ENCODE results near the gene NPIPB8. TPM values are rescaled to one million over a fixed set of nuclear protein-coding genes. Genes with fewer than 3 reads are reported as not detected.
"Not testable (repeated sequence)": the region's sequence is repeated elsewhere in the genome, so short reads cannot be mapped to it uniquely, and the experiment has no call there.

The NPIPB8 gene
- polyA plus RNA-seq (ENCODE audit: insufficient read length in 4 of 4), result 1 to 10 TPM in 2 of 4 donors, not detected in 2; 1.2 to 1.3 TPM

DNA sequence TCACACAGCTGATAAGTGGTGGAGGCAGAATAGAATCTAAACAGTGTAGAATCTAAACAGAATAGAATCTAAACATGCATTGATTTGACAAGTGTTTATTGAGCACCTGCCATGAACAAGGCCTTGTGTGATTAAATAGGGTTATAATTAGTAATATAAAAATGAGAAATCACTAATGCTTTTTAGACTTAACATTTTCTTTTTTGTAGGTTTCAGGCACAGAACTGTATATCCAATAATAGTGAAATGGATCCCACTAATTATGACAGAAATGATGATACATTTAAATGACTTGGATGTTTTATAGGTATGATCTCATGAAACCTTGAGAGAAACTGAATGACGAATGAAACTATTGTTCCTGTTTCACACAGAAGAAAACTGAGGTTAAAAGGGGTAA is at the start of gene NPIPB8:
NPIPB8 (plus strand) TSS at position 301 of the 400 bp plus-strand sequence. CDS start 296 bp downstream, outside the sequence.
- not testable (repeated sequence) for DNase-seq (ENCODE audit: low read depth in 4 of 4, low spot score in 3 of 4)

DNA sequence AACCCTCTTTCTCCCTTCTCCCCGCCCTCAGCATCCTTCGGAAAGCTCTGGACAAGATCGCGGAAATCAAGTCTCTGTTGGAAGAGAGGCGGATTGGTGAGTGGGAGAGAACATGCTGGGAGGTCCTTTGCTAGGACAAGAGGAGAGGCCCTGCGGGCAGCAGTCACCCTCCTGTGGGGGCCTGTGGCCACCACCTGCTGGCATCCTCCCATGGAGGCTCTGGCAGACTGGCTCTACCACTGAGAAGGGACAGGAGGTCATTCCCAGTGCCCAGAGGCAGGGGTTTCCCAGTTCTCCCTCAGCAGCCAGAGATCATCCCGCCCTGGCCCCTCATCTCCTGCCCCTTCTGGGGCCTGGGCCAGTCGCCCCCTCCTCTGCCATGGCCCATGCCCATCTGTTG is 48.8 kb upstream of the NPIPB8 start:
- DNase-seq (ENCODE audit: low read depth in 4 of 4, low spot score in 3 of 4), result no peak

DNA sequence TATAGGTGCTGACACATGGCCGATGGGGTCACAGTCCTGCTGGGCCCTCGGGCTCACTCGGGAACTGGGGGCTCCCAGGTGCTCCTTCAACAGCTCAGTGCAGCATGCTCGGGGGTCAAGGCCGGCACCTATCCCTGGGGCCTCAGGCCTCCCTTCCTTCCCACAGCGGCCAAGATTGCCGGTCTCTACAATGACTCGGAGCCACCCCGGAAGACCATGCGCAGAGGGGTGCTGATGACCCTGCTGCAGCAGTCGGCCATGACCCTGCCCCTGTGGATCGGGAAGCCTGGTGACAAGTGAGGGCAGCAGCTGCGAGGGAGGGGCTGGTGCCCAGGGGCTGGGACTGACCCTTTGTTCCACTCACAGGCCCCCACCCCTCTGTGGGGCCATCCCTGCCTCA is 47.9 kb upstream of the NPIPB8 start:
- DNase-seq (ENCODE audit: low read depth in 4 of 4, low spot score in 3 of 4), result no peak

DNA sequence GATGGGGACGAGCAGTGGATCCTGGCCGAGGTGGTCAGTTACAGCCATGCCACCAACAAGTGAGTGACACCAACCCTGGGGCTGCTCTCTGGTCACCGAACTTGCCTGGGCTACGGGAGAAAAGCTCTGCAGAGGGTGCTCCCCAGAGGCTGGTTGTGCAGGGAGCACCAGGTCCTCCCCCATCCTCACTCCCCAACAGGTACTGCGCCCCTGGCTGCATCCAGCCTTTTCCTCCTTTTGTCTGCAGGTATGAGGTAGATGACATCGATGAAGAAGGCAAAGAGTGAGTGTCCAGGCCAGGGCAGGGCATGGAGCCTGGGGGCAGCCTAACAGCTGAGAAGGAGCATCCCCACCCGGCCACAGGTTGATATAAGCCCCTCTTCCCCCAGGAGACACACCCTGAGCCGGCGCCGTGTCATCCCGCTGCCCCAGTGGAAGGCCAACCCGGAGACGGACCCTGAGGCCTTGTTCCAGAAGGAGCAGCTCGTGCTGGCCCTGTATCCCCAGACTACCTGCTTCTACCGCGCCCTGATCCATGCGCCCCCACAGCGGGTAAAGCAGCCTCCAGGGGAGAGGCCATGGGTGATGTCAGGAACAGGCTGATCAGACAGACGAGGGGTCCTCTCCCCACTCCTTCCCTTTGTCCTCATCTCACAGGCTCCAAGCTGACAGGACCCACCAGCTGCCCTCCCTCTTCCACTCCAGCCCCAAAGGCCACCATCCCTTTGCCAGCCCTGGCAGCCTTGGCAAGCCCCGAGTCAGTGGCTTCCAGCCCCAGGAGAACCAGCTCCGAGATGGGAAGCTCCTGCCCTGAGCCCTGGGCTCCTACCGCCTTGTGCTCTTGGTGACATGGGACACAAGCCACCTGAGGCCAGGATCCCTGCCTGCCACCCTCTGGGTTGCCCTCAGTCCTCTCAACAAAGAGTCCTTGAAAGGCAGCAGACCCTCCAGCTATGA is 47.2 kb upstream of the NPIPB8 start:
- DNase-seq (ENCODE audit: low read depth in 4 of 4, low spot score in 3 of 4), result no peak

DNA sequence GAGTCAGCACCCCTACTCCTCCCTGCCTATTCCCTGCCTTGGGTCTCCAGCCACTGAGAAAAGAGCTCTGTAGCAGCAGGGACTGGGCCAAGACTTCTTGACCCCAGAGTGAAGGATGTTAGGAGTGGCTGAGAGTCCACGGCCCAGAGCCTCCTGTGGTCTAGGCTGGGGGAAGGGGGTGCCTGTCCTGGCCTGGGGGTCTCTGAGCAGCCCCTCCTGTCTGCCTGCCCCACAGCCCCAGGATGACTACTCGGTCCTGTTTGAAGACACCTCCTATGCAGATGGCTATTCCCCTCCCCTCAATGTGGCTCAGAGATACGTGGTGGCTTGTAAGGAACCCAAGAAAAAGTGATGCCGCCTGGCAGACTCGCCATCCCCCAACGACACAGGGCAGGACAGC is 46.5 kb upstream of the NPIPB8 start:
- no peak for DNase-seq (ENCODE audit: low read depth in 4 of 4, low spot score in 3 of 4)

DNA sequence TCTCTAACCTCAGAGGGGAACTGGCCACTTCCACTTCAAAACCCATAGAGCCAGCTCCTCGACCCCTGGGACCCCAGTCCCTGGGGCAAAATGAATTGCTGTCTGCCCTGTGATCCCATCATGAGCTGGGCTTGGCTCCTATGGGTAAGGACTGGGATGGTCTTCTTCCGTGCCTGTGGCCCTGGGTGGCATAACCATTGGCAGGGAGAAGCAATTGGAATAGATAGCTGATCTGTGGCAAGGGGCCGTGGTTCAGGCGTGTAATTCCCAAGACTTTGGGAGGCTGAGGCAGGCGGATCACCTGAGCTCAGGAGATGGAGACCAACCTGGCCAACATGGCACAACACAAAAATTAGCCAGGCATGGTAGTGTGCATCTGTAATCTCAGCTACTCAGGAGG is 45.4 kb upstream of the NPIPB8 start:
- DNase-seq (ENCODE audit: low read depth in 4 of 4, low spot score in 3 of 4), result no peak

DNA sequence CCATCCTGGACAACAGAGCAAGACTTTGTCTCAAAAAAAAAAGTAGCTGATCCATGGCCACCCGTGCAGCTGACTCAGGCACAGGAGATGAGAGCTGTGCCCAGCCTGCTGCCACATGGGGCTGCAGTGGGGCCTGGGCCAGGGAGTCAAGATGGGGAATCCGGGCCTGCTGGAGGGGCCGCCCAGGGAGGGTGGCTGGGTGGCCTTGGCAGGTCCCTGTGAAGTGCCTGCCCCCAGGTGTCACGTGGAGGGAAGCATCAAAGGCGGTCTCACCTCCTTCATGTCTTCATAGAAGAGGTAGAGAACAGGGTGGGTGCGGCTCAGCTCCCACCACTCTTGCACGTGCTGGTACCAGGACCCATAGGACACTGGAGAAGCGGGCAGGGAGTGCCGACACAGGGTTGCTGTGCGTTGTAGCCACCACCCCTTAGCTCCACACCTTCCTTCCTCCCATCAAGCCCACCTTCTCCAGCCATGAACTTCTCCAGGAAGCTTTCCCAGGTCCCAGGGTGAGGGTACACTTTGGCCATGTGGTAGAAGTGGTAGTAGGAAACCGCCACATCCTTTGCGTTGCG is 44.8 kb upstream of the NPIPB8 start:
- no peak for DNase-seq (ENCODE audit: low read depth in 4 of 4, low spot score in 3 of 4)

DNA sequence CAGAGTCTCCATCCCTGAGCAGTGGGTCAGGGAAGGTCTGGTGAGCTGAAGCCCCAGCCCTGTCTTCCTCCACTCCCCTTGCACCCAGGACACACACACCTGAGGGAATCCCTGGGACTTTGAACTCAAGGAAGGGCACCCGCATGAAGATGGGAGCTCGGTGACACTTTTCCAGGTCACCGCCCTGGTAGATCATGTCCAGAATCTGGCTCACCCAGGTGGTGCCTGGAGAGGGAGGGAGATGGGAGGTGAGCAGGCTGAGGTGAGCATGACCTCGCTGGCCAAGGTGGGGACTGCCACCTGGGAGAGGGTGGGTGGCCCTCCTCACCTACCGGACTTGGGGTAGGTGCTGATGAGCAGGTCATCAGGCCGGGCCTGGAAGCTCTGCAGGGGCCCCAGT is 42.4 kb upstream of the NPIPB8 start:
- DNase-seq (ENCODE audit: low read depth in 4 of 4, low spot score in 3 of 4), result not testable (repeated sequence)

DNA sequence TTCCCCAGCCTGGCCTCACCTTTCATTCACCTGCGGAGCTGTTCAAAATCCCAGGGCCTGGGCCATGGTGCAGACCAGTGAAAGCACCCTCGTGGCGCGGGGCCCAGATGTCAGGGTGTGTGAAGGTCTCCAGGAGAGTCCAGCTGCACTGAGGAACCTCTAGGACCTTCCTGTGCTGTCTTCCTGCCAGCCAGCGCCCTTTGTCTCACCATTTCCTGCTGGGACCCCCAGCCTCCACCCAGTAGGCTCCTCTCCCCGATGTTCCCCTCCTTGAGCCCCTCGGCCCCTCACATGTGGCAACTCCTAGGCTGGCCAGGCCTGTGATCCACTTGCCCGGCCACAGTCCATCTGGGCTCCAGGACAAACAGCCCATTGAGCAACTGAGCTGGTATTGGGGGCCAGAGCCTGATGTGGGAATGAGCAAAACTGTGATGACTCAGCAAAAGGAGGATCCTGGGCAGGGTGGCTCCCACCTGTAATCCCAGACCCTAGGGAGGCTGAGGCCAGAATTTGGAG is 41.7 kb upstream of the NPIPB8 start:
- DNase-seq (ENCODE audit: low read depth in 4 of 4, low spot score in 3 of 4), result no peak

DNA sequence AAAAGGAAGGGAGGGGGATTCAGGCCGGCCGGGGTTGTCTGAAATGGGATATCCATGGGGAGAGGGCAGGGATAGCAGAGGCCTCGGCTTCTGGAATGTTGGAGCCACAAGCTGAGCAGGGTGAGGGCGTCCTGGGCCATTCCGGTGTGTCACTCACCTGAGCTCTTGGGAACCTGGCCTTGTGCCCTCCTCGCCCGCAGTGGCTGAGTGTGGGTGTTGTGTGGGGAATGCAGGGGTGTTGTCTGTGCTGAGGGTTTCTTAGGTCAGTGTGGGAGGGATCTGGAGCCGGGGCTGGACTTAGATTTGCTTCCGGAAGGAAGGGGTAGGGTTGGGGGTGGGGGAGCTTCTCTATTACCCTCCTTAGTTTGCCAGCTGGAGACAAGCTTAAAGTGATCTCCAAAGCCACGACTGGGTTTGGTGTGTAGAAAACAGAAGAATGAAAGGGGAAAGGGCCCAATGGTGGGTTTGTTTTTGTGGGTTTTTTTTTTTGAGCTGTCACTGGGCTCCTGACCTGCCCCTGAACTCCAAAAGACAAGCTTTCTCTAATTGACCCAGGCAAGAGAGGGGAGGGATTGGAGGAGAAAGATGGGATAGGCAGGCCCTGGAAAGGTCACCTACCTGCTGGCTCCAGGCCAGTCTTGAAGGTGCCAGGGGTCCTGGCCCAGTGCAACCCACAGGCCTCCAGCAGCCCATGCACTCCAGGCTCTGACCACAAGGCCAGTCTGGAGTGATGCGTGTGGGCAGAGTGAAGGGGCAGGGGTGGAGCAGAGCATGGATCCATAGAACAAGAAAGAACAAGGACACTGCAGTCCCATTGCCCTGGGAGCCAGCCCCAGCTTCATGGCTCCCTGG is 40.8 kb upstream of the NPIPB8 start, which contains the start of gene SULT1A2:
SULT1A2 (minus strand) TSS at position 211 of the 852 bp plus-strand sequence. CDS start 1,120 bp downstream, outside the sequence.
- no peak for DNase-seq (ENCODE audit: low read depth in 4 of 4, low spot score in 3 of 4)

DNA sequence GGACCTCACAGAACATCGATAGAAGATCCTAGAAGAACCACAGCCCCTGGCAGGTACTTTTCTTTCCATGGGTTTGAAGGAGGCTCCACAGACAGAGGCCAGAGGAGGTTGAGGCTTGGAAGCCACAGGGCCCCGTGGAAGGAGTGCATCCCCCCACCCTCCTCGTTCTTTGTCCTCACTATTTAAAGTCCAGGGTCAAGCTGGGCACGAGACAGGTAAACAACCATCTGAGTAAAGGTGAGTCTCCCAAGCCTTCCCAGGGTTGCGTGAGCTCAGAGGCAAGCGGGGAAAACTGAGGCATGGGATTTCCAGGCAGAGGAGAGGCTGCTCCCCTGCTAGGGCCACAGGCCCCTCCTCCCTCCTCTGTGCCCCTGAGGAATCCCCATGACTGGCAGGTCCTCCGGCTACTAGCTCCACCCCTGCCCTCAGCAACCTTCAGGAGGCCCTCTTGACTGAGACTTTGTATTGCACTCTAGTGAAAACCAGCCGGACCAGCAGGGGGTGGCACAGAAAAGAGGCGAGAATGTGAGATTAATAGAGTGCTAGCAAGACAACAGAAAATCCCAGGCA is 40.1 kb upstream of the NPIPB8 start:
- DNase-seq (ENCODE audit: low read depth in 4 of 4, low spot score in 3 of 4), result no peak

DNA sequence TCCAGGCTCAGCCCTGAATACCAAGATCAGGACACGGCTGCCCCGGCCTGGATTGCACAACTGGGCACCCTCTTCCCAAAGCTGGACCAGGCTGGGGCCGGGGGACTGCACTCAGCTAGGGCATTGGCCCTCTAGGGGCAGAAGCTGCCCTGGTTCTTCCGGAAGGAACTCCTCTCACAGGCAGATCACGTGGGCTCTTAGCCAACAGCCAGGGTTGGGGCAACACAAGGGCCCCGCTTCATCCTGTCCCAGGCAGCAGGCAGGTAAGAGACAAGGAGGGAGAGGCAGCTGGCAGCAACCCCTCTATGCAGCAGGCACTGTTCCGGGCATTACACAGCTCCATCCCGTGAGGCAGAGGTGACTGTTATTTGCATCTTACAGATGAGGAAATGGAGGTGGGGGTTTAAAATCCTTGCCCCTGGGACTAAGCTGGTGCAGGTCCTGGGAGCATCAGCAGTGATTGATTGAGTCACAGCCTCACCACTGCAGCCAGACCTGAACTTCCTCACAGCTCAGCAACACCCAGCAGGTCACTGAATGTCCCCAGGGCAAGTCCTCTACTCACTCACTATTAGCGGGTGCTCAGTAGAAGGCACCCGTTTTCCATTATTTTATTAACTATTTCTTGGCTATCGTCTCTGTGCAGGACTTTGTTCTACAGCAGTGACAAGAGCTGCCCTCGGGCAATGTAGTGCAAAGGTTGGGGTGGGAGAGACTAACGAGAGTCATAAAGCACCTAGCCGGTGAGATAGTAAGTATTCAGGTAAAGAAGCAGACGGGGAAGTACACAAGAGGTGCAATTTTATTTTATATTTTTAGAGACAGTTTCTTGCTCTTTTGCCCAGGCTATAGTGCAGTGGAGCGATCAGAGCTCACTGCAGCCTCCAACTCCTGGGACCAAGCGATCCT is 38.2 kb upstream of the NPIPB8 start:
- DNase-seq (ENCODE audit: low read depth in 4 of 4, low spot score in 3 of 4), result not testable (repeated sequence)

DNA sequence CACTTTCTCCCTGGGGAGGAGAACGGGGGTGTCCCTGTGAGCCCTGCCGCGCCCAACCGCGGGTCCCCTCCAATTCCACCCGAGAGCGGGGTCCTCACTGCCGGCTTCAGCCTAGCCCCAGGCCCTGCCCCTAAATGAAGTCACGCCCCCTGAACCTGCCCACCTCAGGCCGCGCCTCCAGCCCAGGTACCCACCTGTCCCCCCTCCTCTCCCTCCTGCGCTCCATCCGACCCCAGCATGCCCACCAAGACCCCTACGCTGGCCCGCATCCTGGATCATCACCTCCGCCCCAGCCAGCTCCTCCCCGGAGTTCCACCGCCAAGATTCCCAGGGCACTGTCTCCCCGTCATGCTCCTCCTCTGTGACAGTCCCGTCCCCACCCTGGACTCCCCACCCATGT is 36.9 kb upstream of the NPIPB8 start:
- DNase-seq (ENCODE audit: low read depth in 4 of 4, low spot score in 3 of 4), result not testable (repeated sequence)

DNA sequence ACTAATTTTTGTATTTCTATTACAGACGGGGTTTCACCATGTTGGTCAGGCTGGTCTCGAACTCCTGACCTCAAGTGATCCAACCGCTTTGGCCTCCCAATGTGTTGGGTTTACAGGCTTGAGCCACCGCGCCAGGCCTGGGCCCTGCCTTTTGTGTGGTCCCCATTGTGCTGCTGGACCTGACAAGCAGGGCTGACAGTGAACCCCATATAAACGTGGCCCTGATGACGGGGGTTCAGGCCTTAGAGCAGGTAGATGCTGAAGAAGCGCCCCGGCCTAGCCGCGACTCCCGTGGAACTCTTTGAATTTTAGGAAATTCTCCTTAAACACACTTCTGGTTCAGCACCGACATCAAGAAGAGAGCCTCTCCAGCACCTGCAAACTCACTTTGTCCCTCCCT is 36.3 kb upstream of the NPIPB8 start:
- not testable (repeated sequence) for DNase-seq (ENCODE audit: low read depth in 4 of 4, low spot score in 3 of 4)

DNA sequence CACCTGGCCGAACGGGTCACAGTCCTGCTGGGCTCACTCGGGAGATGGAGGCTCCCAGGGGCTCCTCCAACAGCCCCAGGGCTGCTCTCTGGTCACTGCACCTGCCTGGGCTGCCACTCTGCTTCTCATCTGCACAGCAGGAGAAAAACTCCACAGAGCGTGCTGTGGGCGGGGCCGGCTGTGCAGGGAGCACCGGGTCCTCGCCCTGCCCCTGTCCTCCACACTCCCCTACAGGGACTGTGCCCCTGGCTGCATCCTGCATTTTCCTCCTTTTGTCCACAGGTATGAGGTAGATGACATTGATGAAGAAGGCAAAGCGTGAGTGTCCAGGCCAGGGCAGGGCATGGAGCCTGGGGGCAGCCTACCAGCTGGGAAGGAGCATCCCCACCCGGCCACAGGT is 35.8 kb upstream of the NPIPB8 start:
- DNase-seq (ENCODE audit: low read depth in 4 of 4, low spot score in 3 of 4), result not testable (repeated sequence)

DNA sequence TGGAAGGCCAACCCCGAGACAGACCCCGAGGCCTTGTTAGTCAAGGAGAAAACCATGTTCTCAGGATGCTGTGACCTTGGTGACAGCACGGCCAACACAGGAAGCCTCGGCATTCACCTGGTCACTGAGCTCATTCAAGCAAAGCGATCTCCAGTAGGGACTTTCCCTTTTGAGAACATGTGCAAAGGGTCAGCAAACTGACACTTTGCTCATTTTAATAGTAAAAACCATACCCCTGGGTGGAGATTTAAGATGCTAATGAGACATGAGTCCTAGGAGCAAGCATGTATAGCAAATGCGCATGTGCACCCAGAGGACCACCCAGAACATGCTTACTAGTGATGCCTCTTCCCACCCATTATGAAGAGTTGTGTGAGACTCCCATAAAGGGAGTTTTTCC is 35.3 kb upstream of the NPIPB8 start:
- no peak for DNase-seq (ENCODE audit: low read depth in 4 of 4, low spot score in 3 of 4)

DNA sequence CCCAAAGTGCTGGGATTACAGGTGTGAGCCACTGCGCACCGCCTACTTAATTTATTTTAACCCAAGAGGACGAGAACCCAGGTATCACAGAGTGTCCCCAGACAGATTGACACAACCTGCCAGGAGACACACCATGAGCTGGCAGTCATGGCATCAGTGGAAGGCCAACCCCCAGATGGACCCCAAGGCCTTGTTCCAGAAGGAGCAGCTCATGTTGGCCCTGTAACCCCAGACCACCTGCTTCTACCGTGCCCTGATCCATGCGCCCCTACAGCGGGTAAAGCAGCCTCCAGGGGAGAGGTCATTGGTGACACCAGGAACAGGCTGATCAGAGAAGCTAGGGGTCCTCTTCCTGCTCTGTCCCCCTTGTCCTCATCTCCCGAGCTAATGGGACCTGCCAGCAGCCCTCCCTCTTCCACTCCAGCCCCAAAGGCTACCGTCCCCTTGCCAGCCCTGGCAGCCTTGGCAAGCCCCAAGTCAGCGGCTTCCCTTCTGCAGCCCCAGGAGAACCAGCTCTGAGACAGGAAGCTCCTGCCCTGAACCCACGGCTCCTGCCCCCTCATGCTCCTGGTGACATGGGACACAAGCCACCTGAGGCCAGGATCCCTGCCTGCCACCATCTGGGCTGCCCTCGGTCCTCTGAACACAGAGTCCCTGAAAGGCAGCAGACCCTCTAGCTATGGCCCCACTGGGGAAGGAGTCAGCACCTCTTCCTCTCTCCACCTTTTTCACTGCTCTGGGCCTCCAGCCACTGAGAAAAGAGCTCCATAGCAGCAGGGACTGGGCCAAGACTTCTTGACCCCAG is 34.3 kb upstream of the NPIPB8 start:
- no peak for DNase-seq (ENCODE audit: low read depth in 4 of 4, low spot score in 3 of 4)

DNA sequence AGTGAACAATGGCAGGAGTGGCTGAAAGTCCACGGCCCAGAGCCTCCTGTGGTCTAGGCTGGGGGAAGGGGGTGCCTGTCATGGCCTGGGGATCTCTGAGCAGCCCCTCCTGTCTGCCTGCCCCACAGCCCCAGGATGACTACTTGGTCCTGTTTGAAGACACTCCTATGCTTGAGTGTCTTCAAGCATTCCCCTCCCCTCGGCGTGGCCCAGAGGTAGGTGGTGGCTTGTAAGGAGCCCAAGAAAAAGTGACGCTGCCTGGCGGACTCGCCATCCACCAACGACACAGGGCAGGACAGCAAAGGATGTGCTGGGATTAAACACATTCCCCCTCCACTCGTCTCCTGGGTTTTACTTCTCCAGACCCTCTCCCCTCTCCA is 33.7 kb upstream of the NPIPB8 start:
- no peak for DNase-seq (ENCODE audit: low read depth in 4 of 4, low spot score in 3 of 4)

Measured in right renal pelvis (tissue), 4 donors.